Endodermal cell (in vitro differentiated cells): ENCODE measurements around the gene IL6ST. TPM values are rescaled to one million over a fixed set of nuclear protein-coding genes. Genes with fewer than 3 reads are reported as not detected.

Experiments used
- DNase-seq: peaks from one replicate; pipeline ENCODE4 v3.0.0-alpha.2; 2017
- H3K27ac ChIP-seq: 2 replicates; pipeline ENCODE4 v1.5.1; 2013; ENCODE audit warnings: mild to moderate bottlenecking, low read depth, low read length, moderate library complexity
- H3K27me3 ChIP-seq: 2 replicates; pipeline ENCODE4 v1.6.1; 2013; ENCODE audit warnings: mild to moderate bottlenecking, low read length, moderate library complexity; ENCODE audit not compliant: insufficient read depth, control insufficient read depth, poor library complexity, severe bottlenecking
- H3K36me3 ChIP-seq: 2 replicates; pipeline ENCODE4 v1.7.0; 2013; ENCODE audit warnings: mild to moderate bottlenecking, low read length, moderate library complexity; ENCODE audit not compliant: control insufficient read depth, insufficient read depth
- H3K4me1 ChIP-seq: one replicate; pipeline ENCODE4 v1.7.0; 2013; ENCODE audit warnings: low read length; ENCODE audit not compliant: control insufficient read depth, insufficient read depth
- H3K4me3 ChIP-seq: 2 replicates; pipeline ENCODE4 v1.5.1; 2013; ENCODE audit warnings: mild to moderate bottlenecking, low read length, moderate library complexity
- H3K9ac ChIP-seq: 2 replicates; pipeline ENCODE4 v1.6.1; 2013; ENCODE audit warnings: mild to moderate bottlenecking, low read length, moderate library complexity; ENCODE audit not compliant: poor library complexity, severe bottlenecking; ENCODE audit errors: extremely low read depth
- H3K9me3 ChIP-seq: 2 replicates; pipeline ENCODE4 v1.6.1; 2013; ENCODE audit warnings: mild to moderate bottlenecking, low read length, moderate library complexity; ENCODE audit not compliant: control insufficient read depth
- H3K27ac Mint-ChIP-seq: 2 replicates; pipeline ENCODE4 v1.8.0; 2020; ENCODE audit warnings: mixed read lengths
- H3K27me3 Mint-ChIP-seq: 2 replicates; pipeline ENCODE4 v1.8.0; 2021; ENCODE audit warnings: mild to moderate bottlenecking, mixed read lengths; ENCODE audit not compliant: insufficient read depth
- H3K36me3 Mint-ChIP-seq: 2 replicates; pipeline ENCODE4 v1.8.0; 2020; ENCODE audit warnings: low read depth, mixed read lengths
- H3K4me1 Mint-ChIP-seq: 2 replicates; pipeline ENCODE4 v1.8.0; 2020; ENCODE audit warnings: mixed read lengths
- H3K4me3 Mint-ChIP-seq: 2 replicates; pipeline ENCODE4 v1.8.0; 2020; ENCODE audit warnings: mild to moderate bottlenecking, moderate library complexity, mixed read lengths
- H3K9me3 Mint-ChIP-seq: 2 replicates; pipeline ENCODE4 v1.8.0; 2020; ENCODE audit warnings: mild to moderate bottlenecking, mixed read lengths
- CTCF ChIP-seq: fragments of 200-600 bp; sonication (generic); conservative IDR thresholded peaks from 2 replicates; pipeline ENCODE4 v1.5.0; 2021; ENCODE audit warnings: antibody characterized with exemption, mild to moderate bottlenecking
- WGBS, 2 experiments: methylation state at CpG; one replicate each; pipeline versions ENCODE4 v1.1.5 to v1.1.7; 2013; ENCODE audit warnings: missing lambda C conversion rate in 2 of 2, mixed read lengths in 1 of 2; ENCODE audit not compliant: insufficient coverage in 1 of 2, insufficient read length in 1 of 2; 5-methylcytosine and 5-hydroxymethylcytosine counted together
- total RNA-seq, 2 donors: library from RNA; stranded (reverse); fragmentation: NEBNext Ultra II Directional in 1 of 2; extraction: Animal tissue kit (Norgen Biotek cat#: 25700) in 1 of 2; gene quantifications; 2 replicates in 1 of 2; 3 replicates in 1 of 2; pipeline ENCODE4 v1.2.1, GENCODE V29; 2021

Gene IL6ST
- total RNA-seq, 2 donors from 2014 or later = 26.3 to 30.4 TPM

GRCh38 chr5:55973296-55973695, 21.5 kb downstream of the IL6ST start:
- peaks cover 85% of the 10 kb centered on the region for H3K36me3 ChIP-seq
- Mint-ChIP-seq H3K27me3 (no peaks in the 10 kb centered on the region), H3K4me1 (no peaks in the 10 kb centered on the region), H3K4me3 (no peak overlapping the region), H3K9me3 (no peaks in the 10 kb centered on the region), H3K36me3 (peaks cover 36% of the 10 kb centered on the region), H3K27ac (no peak overlapping the region)
- no peak for TF ChIP-seq CTCF
- H3K9me3 ChIP-seq = no peaks in the 10 kb centered on the region
- H3K27me3 ChIP-seq = no peaks in the 10 kb centered on the region
- no peak overlapping the region for H3K4me3 ChIP-seq
- H3K9ac ChIP-seq = no peak overlapping the region
- 95 to 100% methylated on average over 1 to 4 of the region's 4 CpGs for WGBS, 2 experiments
- H3K4me1 ChIP-seq = no peaks in the 10 kb centered on the region
- no peak overlapping the region for H3K27ac ChIP-seq
- DNase-seq = no peak

- Histone ChIP-seq H3K9me3 (no peaks in the 10 kb centered on the region), H3K27me3 (no peaks in the 10 kb centered on the region), H3K4me3 (no peak overlapping the region), H3K4me1 (no peaks in the 10 kb centered on the region), H3K36me3 (peaks cover 76% of the 10 kb centered on the region), H3K9ac (no peak overlapping the region), H3K27ac (no peak overlapping the region)
- Mint-ChIP-seq H3K27ac (no peak overlapping the region), H3K9me3 (no peaks in the 10 kb centered on the region), H3K36me3 (peaks cover 25% of the 10 kb centered on the region), H3K4me3 (no peak overlapping the region), H3K27me3 (no peaks in the 10 kb centered on the region), H3K4me1 (no peaks in the 10 kb centered on the region)
- no peak for TF ChIP-seq CTCF
- DNase-seq = no peak
- WGBS, 2 experiments = 100% methylated on average over 1 of the region's 1 CpG; no CpG with 5 or more reads in 1 of the 2 experiments
These were observed 24.8 kb downstream of the IL6ST start for GRCh38 chr5:55969956-55970355.

DNA sequence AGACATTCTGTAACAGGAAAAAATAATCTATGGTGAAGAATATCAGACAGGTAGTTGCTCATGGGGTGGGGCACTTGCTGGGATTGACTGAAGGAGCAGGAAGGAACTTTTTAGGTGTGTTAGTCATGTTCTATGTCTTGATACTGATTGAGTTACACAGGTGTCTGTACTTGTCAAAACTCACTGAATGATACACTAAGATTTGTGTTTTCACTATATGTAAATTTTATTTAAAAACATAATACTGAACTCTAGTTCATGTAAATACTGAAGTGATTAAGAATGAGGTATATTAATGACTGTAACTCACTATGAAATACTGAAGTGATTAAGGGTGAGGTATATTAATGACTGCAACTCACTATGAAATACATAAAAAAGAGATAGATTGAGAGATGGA, 28.5 kb downstream of the IL6ST start:
- Mint-ChIP-seq H3K4me3 (no peak overlapping the region), H3K27me3 (no peaks in the 10 kb centered on the region), H3K27ac (no peak overlapping the region), H3K4me1 (no peaks in the 10 kb centered on the region), H3K9me3 (no peaks in the 10 kb centered on the region), H3K36me3 (peaks cover 20% of the 10 kb centered on the region)
- DNase-seq = no peak
- Histone ChIP-seq H3K9ac (no peak overlapping the region), H3K9me3 (no peaks in the 10 kb centered on the region), H3K4me1 (no peaks in the 10 kb centered on the region), H3K4me3 (no peak overlapping the region), H3K36me3 (peaks cover 73% of the 10 kb centered on the region), H3K27ac (no peak overlapping the region), H3K27me3 (no peaks in the 10 kb centered on the region)
- no peak for TF ChIP-seq CTCF
